ENCODE data around the gene EPS15. TPM values are rescaled to one million over a fixed set of nuclear protein-coding genes. Genes with fewer than 3 reads are reported as not detected.

Gene EPS15
- total and polyA plus RNA-seq, 8 donors = 9.9 to 42.0 (median 25.3) TPM

DNA sequence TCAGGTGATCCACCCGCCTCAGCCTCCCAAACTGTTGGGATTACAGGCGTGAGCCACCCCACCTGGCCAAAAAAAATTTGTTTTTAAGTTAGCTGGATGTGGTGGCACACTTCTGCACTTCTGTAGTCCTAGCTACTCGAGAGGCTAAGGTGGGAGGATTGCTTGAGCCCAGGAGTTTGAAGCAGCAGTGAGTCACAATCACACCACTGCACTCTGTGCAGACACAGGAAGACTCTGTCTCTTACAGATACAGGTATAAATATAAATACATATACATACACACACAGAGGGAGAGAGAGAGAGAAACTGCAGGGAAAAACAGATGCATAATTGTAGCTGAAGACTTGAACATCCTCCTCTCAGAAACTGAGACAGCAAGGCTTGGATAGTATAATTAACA is 34.8 kb upstream of the EPS15 start:
- 74 to 87% methylated on average over 3 of the region's 3 CpGs for WGBS, 2 donors

DNA sequence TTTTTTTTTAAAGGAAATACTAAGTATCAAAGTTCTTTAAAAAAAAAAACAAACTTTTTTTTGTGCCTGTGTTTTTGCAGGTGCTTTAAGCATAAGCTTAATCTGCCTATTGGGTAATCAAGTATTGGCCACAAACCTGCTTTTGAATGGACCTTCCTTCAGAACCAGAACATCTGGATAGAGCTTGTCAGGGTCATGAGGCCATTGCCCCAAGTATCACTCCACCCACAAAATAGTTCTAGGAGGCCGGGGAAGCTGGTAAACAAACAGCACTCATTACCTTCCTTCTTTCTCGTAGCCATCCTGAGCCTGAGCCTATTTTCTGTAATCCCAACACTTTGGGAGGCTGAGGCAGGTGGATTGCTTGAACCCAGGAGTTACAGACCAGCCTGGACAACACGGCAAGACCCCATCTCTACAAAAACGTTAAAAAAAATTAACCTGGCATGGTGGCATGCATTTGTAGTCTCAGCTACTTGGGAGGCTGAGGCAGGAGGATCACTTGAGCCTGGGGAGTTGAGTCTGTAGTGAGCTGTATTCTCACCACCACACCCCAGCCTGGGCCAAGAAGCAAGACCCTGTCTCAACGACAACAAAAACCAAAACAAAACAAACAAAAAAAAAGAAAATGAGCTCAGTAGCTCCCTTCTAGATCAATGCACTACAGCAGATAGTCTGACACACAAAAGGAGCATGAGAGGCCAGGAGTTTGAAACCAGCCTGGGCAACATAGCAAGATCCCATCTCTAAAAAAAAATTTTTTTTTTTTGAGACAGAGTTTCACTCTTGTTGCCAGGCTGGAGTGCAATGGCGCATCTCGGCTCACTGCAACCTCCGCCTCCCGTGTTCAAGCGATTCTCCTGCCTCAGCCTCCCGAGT is 34.1 kb upstream of the EPS15 start:
- no peak for ATAC-seq
- intact Hi-C loops (cut with DNase I) = no loop called here
- 91 to 92% methylated on average over 11 of the region's 11 CpGs for WGBS, 2 donors

More for the DNA sequence above, 34.8 kb upstream of the EPS15 start:
- Histone ChIP-seq H3K9me3 (no peaks in the 10 kb centered on the region), H3K36me3 (no peaks in the 10 kb centered on the region), H3K4me3 (no peak overlapping the region), H3K27me3 (no peaks in the 10 kb centered on the region), H3K27ac (no peak overlapping the region), H3K4me1 (no peaks in the 10 kb centered on the region)
- no peak for FAIRE-seq
- intact Hi-C loops (cut with DNase I) = no loop called here
- no peak for DNase-seq
- TF ChIP-seq, protein P1, sequence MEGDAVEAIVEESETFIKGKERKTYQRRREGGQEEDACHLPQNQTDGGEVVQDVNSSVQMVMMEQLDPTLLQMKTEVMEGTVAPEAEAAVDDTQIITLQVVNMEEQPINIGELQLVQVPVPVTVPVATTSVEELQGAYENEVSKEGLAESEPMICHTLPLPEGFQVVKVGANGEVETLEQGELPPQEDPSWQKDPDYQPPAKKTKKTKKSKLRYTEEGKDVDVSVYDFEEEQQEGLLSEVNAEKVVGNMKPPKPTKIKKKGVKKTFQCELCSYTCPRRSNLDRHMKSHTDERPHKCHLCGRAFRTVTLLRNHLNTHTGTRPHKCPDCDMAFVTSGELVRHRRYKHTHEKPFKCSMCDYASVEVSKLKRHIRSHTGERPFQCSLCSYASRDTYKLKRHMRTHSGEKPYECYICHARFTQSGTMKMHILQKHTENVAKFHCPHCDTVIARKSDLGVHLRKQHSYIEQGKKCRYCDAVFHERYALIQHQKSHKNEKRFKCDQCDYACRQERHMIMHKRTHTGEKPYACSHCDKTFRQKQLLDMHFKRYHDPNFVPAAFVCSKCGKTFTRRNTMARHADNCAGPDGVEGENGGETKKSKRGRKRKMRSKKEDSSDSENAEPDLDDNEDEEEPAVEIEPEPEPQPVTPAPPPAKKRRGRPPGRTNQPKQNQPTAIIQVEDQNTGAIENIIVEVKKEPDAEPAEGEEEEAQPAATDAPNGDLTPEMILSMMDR (IDR thresholded peaks at IDR 0.05) = no peak
- ATAC-seq = no peak

DNA sequence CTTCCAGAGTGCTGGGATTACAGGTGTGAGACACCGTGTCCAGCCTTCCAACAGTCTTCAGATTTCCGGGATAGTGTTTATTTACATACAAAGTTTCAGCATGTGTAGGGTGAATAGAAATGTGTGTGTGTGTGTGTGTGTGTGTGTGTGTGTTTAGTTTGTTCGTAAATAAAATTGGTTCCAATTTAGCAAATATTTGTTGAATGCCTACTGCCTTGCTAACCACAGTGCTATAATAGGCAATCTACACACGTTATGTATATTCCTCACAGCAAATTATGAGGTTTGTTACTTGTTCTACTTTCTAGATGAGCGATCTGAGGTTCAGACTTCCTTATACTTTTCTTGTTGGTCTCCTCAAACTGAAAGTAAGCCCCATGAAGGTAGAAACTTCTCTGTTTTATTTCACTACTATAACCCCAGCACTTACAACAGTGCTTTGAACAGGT is 32.8 kb upstream of the EPS15 start:
- ATAC-seq (peak; percentile 65 to 85 (median 70)), DNase-seq (peak in 1 of 6 donors; percentile 38), FAIRE-seq (no peak)
- Histone ChIP-seq H3K27me3 (no peaks in the 10 kb centered on the region), H3K4me3 (no peak overlapping the region), H3K9me3 (no peaks in the 10 kb centered on the region), H3K27ac (no peak overlapping the region), H3K4me1 (no peaks in the 10 kb centered on the region), H3K36me3 (no peaks in the 10 kb centered on the region)
- intact Hi-C loops (cut with DNase I) = no loop called here
- WGBS, 2 donors = 40% methylated on average over 5 of the region's 5 CpGs
- TF ChIP-seq, protein P1 (IDR thresholded peaks at IDR 0.05) = no peak

More for the DNA sequence above, 34.1 kb upstream of the EPS15 start:
- DNase-seq (no peak), FAIRE-seq (no peak)
- H3K9me3 ChIP-seq = no peaks in the 10 kb centered on the region
- no peaks in the 10 kb centered on the region for H3K27me3 ChIP-seq
- no peaks in the 10 kb centered on the region for H3K4me1 ChIP-seq
- TF ChIP-seq, protein P1 (IDR thresholded peaks at IDR 0.05) = no peak
- no peak overlapping the region for H3K27ac ChIP-seq
- H3K4me3 ChIP-seq = no peak overlapping the region
- H3K36me3 ChIP-seq = no peaks in the 10 kb centered on the region

DNA sequence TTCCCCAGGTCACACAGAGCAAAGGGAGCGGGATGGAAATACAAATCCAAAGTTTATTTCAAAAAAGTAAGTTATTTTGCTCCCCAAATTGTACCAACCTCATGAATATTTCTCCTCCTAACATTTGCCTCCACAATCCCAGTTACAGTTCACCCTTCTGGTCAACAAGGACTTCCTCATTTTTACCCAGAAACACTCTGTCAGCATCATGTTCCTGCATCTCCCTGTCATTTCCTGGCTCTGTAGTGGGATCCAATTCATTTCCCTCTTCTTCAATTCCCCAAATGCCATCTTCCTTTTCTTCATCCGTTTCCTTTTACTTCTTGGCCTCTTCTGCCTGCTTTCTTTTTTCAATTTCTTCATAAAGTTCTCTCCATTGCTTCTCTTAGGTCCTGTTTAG is 32.0 kb upstream of the EPS15 start:
- no peak for DNase-seq
- intact Hi-C loops (cut with DNase I) = no loop called here
- FAIRE-seq = no peak
- Histone ChIP-seq H3K27ac (no peak overlapping the region), H3K4me3 (no peak overlapping the region), H3K9me3 (no peaks in the 10 kb centered on the region), H3K36me3 (no peaks in the 10 kb centered on the region), H3K4me1 (no peaks in the 10 kb centered on the region), H3K27me3 (no peaks in the 10 kb centered on the region)
- TF ChIP-seq, protein P1 (IDR thresholded peaks at IDR 0.05) = no peak
- ATAC-seq = peak in 2 of 4 donors; percentile 40 to 43
- 80 to 85% methylated on average over 2 of the region's 2 CpGs for WGBS, 2 donors

DNA sequence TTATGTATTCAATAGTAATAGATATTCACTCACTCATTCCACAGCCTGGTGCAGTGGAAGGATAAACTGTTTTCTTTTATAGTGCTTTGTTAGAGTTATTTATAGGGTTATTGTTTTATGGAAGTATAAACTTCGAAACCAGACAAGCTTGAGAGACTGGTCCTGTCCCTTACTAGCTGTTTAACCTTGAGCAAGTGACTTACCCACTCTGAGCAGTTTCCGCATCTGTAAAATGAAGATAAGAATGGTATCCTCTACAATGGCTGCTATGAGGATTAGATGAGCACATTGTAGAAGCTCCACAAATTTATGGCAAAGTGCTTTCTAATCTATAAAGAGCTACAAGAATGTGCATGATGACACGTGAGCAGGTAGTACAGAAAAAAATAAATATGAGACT is 30.8 kb upstream of the EPS15 start:
- no peak for FAIRE-seq
- TF ChIP-seq, protein P1 (IDR thresholded peaks at IDR 0.05) = no peak
- Histone ChIP-seq H3K4me1 (no peaks in the 10 kb centered on the region), H3K9me3 (no peaks in the 10 kb centered on the region), H3K36me3 (no peaks in the 10 kb centered on the region), H3K27me3 (no peaks in the 10 kb centered on the region), H3K27ac (no peak overlapping the region), H3K4me3 (no peak overlapping the region)
- DNase-seq = no peak
- 68 to 70% methylated on average over 3 of the region's 3 CpGs for WGBS, 2 donors
- no peak for ATAC-seq
- intact Hi-C loops (cut with DNase I) = no loop called here

Data from pancreas (tissue), 10 donors.